Aorta (tissue), 5 donors: ENCODE data around the gene TOB2. TPM values are rescaled to one million over a fixed set of nuclear protein-coding genes. Genes with fewer than 3 reads are reported as not detected.

Source experiments
- ATAC-seq: fragments of 200-7000 bp; cut with Tn5 transposase; one replicate; pipeline ENCODE4 v1.9.1; 2022; ENCODE audit warnings: moderate library complexity; ENCODE audit not compliant: low FRiP score
- DNase-seq, 2 donors: peaks; one replicate each; pipeline ENCODE4 v3.0.0-alpha.2; 2020
- H3K27ac ChIP-seq, 2 donors: one replicate each; pipeline ENCODE4 v1.5.1; 2013; ENCODE audit warnings: low read length in 2 of 2, mild to moderate bottlenecking in 2 of 2, moderate library complexity in 2 of 2, control low read depth in 1 of 2, inconsistent platforms in 1 of 2, low read depth in 1 of 2
- H3K27me3 ChIP-seq, 2 donors: one replicate each; pipeline ENCODE4 v1.6.1; 2013; ENCODE audit warnings: control low read depth in 1 of 2, low read length in 1 of 2, mild to moderate bottlenecking in 1 of 2, moderate library complexity in 1 of 2; ENCODE audit not compliant: insufficient read depth in 2 of 2, control insufficient read depth in 1 of 2
- H3K36me3 ChIP-seq, 2 donors: one replicate each; pipeline ENCODE4 v1.6.1; 2013; ENCODE audit warnings: control low read depth in 1 of 2, low read length in 1 of 2, mild to moderate bottlenecking in 1 of 2; ENCODE audit not compliant: insufficient read depth in 2 of 2, control insufficient read depth in 1 of 2
- H3K4me1 ChIP-seq, 2 donors: one replicate each; pipeline ENCODE4 v1.6.1; 2013; ENCODE audit warnings: low read length in 2 of 2, control low read depth in 1 of 2, mild to moderate bottlenecking in 1 of 2, moderate library complexity in 1 of 2; ENCODE audit not compliant: insufficient read depth in 2 of 2, control insufficient read depth in 1 of 2
- H3K4me3 ChIP-seq, 2 donors: one replicate each; pipeline ENCODE4 v1.5.1; 2013; ENCODE audit warnings: low read length in 2 of 2, control low read depth in 1 of 2, mild to moderate bottlenecking in 1 of 2
- H3K9me3 ChIP-seq: one replicate; pipeline ENCODE4 v1.6.1; 2013; ENCODE audit warnings: mild to moderate bottlenecking, low read length; ENCODE audit not compliant: control insufficient read depth
- WGBS, 2 donors: extraction: QIAGEN DNeasy Blood & Tissue Kit; methylation state at CpG; one replicate each; pipeline ENCODE4 v1.1.7; 2013; 5-methylcytosine and 5-hydroxymethylcytosine counted together
- intact Hi-C, 2 donors: fragments of 100-400 bp; cut with DNase I; formaldehyde crosslinking; loops; one replicate each; pipeline versions ENCODE4 v1.14.2 to v1.15.0; 2022
- long read RNA-seq, 2 donors: library from polyadenylated mRNA; unstranded; transcript quantifications; one replicate each; pipeline ENCODE4 v2.0.0, GENCODE V29; 2020 to 2021
- polyA plus RNA-seq, 2 donors: library from polyadenylated mRNA; stranded (reverse); fragments of 200-250 nt; gene quantifications; one replicate each; pipeline ENCODE4 v1.2.3, GENCODE V29; 2013
- total RNA-seq, 2 donors: library from RNA; stranded (reverse); fragmentation: NEBNext Ultra II Directional; extraction: Animal tissue kit (Norgen Biotek cat#: 25700); gene quantifications; one replicate each; pipeline ENCODE4 v1.2.1, GENCODE V29; 2021
- donor health status: healthy with polysubstance abuse.
- donor health status: Bipolar disorder and iron deficiency.
- donor health status: DM: no; HTN: no; CAD: no.
- donor health status: DM: no; HTN: no; CAD: no.
- donor health status: DM: yes; HTN: yes; CAD: no.

Gene TOB2
- 10 to 100 TPM; 47.7 to 55.9 TPM for total RNA-seq
- polyA plus RNA-seq = 10 to 100 TPM; 12.9 to 15.5 TPM
- long read RNA-seq, donor 1, full-length matches to known transcripts = 38 of 117 reads
- long read RNA-seq, donor 1, partial matches to known transcripts = 0 of 117 reads
- long read RNA-seq, donor 1, other reads (novel, unspliced or antisense) = 79 of 117 reads
- long read RNA-seq, donor 2, full-length matches to known transcripts = 15 of 44 reads
- long read RNA-seq, donor 2, partial matches to known transcripts = 0 of 44 reads
- long read RNA-seq, donor 2, other reads (novel, unspliced or antisense) = 29 of 44 reads

DNA sequence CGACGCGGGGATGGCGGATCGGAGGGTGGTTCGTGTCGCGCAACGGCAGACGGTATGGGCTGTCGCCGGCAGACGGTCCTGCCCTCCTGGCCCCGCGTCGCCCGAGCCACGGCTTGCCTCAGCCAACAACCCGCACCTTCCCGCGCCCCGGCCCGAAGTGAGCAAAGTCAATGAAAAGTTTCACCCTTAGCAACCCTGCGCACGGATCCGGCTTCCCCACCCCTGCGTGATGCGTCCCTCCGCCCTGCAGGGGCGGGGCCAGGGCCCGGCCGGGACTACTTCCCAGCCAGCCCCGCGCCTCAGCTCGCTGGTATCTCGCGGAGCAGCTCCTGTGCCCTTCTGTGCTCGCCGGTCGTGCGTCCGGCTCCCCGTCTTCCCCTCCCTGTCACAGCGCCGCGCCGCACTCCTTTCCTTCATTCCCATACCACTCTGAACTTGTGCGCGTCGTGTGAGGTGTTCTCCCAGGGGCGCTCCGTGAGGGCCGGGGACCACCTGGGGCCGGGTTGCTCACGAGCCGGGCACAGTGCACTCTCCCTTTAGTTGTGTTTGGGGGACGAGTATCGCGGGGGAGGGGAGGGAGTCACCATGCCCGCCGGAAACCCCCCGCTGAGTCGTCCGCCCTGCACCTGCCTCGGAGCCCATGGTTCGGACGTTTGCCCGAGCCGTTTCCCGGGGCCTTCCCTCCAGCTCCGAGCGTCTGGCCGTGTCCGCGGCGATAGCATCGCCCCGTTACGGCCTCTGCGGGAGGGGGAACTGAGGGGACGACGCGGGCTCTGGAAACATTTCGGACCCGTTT is at the start of gene TOB2:
Gene TOB2 (minus strand): TSS at position 163 of the 796 bp plus-strand sequence. CDS start 9,456 bp downstream, outside the sequence.
- WGBS, 2 donors = 0 to 1% methylated on average over 57 to 85 of the region's 85 CpGs
- H3K4me1 ChIP-seq = no peaks in the 10 kb centered on the region
- no peaks in the 10 kb centered on the region for H3K9me3 ChIP-seq
- intact Hi-C loops = loop anchor here in 1 of 2 donors (2.0 to 5.0 kb wide), 3 partner anchors 35 to 80 kb away; no protein-coding TSS in a partner anchor
- H3K4me3 ChIP-seq = peak within 1 kb of the TSS; percentile 71 to 96
- peak within 1 kb of the TSS; percentile 90 to 93 for H3K27ac ChIP-seq
- DNase-seq = peak; percentile 96 to 97
- peak; percentile 91 for ATAC-seq
- peaks cover 0 to 2% of the 10 kb centered on the region in 2 donors for H3K27me3 ChIP-seq
- no peaks in the 10 kb centered on the region for H3K36me3 ChIP-seq

- no peak for DNase-seq
These were observed 44.9 kb upstream of the TOB2 start for GRCh38 chr22:41491374-41492100.

GRCh38 chr22:41488596-41489385 is 42.2 kb upstream of the TOB2 start:
- H3K27me3 ChIP-seq = no peaks in the 10 kb centered on the region
- ATAC-seq (no peak), DNase-seq (peak in 1 of 2 donors; percentile 19)
- H3K36me3 ChIP-seq = no peaks in the 10 kb centered on the region
- no peak overlapping the region for H3K27ac ChIP-seq
- no peaks in the 10 kb centered on the region for H3K9me3 ChIP-seq
- H3K4me1 ChIP-seq = no peaks in the 10 kb centered on the region
- H3K4me3 ChIP-seq = no peak overlapping the region
- intact Hi-C loops = no loop called here
- 77 to 80% methylated on average over 3 of the region's 3 CpGs for WGBS, 2 donors

More at GRCh38 chr22:41491374-41492100, 44.9 kb upstream of the TOB2 start:
- Histone ChIP-seq H3K4me3 (no peak overlapping the region), H3K36me3 (no peaks in the 10 kb centered on the region), H3K9me3 (no peaks in the 10 kb centered on the region), H3K27me3 (no peaks in the 10 kb centered on the region), H3K4me1 (no peaks in the 10 kb centered on the region), H3K27ac (no peak overlapping the region)
- no peak for ATAC-seq
- 33 to 41% methylated on average over 5 of the region's 5 CpGs for WGBS, 2 donors
- intact Hi-C loops = no loop called here

DNA sequence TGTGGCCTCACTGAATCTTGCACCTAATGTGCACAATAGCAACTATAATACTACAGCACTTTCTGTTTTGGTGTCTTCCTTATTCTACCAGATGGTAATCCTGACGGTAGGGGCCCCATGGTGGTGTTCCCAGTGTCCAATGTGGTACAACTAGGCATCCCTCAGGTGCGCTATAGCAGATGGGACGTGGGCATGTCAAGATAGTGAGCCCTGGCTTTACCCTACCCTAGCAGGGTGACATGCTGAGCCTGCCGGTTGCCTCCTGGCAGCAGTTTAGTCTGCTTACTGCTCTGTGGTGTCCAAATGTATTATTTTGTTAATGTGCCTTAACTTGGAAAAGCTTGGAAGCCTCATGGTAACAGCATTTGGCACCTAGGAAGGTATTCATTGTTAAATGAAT is 41.5 kb upstream of the TOB2 start:
- Histone ChIP-seq H3K27me3 (no peaks in the 10 kb centered on the region), H3K9me3 (no peaks in the 10 kb centered on the region), H3K4me3 (no peak overlapping the region), H3K36me3 (no peaks in the 10 kb centered on the region), H3K27ac (no peak overlapping the region), H3K4me1 (no peaks in the 10 kb centered on the region)
- peak in 1 of 2 donors; percentile 31 for DNase-seq
- 71% methylated on average over 4 of the region's 4 CpGs for WGBS, 2 donors
- intact Hi-C loops = no loop called here
- no peak for ATAC-seq

DNA sequence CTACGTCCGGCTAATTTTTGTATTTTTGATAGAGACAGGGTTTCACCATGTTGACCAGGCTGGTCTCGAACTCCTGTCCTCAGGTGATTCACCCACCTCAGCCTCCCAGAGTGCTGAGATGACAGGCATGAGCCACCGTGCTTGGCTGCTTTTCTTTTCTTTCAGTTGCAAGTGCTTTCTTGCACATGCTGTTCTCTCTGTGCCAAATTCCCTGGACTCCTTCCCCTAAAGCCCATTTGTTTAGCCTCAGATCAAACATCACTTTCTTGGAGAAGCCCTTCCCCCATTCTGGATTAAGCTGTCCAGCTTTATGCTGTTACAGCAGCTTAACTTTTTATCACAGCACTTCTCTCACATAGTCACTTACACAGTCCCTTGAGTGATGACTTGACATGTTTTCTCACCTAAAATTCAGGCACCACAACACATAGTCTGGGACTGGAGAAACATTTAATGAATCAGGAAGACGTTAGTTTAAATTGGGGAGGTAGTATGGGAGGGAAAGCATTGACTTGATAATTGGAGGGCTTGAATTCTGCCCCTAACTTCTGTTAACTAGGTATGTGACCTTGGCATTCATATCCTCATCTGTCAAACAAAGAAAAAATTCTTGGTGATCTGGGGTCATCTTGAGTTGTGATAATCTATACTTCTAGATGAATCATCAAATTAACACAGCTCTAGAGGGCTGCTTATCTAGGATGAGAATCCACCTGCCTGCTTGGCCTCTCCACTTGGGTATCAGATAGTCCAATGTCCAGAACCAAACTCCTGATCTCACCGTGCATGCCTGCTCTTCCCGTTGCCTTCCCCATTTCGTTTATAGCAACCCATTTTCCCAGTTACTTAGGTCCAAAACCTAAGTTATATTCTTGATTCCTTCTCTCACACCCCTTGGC is 40.7 kb upstream of the TOB2 start:
- Histone ChIP-seq H3K4me1 (peaks cover 0 to 2% of the 10 kb centered on the region in 2 donors), H3K27ac (no peak overlapping the region)
- no peak for ATAC-seq

GRCh38 chr22:41485033-41485432 is 38.4 kb upstream of the TOB2 start:
- Histone ChIP-seq H3K9me3 (no peaks in the 10 kb centered on the region), H3K4me1 (peaks cover 2 to 4% of the 10 kb centered on the region in 2 donors), H3K36me3 (no peaks in the 10 kb centered on the region), H3K4me3 (no peak overlapping the region), H3K27me3 (no peaks in the 10 kb centered on the region), H3K27ac (no peak overlapping the region)
- intact Hi-C loops = no loop called here
- ATAC-seq (no peak), DNase-seq (peak in 1 of 2 donors; percentile 5)
- WGBS, 2 donors = 82 to 83% methylated on average over 7 of the region's 7 CpGs

More for the DNA sequence above, 40.7 kb upstream of the TOB2 start:
- 66 to 68% methylated on average over 8 of the region's 8 CpGs for WGBS, 2 donors
- H3K36me3 ChIP-seq = no peaks in the 10 kb centered on the region
- intact Hi-C loops = no loop called here
- no peaks in the 10 kb centered on the region for H3K9me3 ChIP-seq
- DNase-seq = peak in 1 of 2 donors; percentile 12
- H3K4me3 ChIP-seq = no peak overlapping the region
- no peaks in the 10 kb centered on the region for H3K27me3 ChIP-seq

DNA sequence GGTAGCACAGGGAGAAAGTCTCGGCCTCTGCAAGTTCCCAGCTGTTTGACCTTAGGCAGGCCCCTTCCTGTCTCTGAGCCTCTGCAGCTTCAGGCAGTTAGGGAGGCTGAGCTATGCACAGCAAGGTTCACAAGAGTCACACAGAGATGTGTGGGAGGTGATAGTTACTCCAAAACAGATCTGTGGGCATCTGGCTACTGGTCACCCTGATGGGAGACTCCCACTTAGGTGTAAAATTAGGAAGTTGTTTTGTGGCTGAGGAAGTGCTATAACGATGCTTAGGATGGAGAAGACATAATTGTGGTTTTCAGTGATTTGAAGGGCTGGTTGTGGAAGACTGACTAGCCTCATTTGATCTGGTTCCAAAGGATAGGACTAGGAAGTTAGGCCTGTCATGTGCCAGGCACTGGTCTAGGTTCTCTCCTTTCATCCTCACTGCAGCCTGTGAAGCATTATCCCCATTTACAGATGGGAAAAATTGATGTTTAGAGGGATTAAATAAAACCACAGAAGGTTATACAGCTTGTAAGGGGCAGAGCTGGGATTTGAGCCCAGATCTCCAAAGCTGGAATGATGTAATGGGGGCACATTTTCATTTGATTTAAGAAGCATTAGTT is 35.8 kb upstream of the TOB2 start:
- Histone ChIP-seq H3K27me3 (no peaks in the 10 kb centered on the region), H3K4me3 (no peak overlapping the region), H3K9me3 (no peaks in the 10 kb centered on the region), H3K4me1 (peaks cover 3 to 4% of the 10 kb centered on the region in 2 donors), H3K27ac (peak overlapping the region; percentile 91 to 94), H3K36me3 (no peaks in the 10 kb centered on the region)
- 62% methylated on average over 2 of the region's 2 CpGs for WGBS, 2 donors
- intact Hi-C loops = loop anchor here (2.0 to 5.0 kb wide), 3 partner anchors 22 to 40 kb away; partner anchors contain the start of gene TOB2 (in 1 of the 2)
- ATAC-seq (no peak), DNase-seq (peak in 1 of 2 donors; percentile 9)
